Measurements from ENCODE around the gene PRLH.

DNA sequence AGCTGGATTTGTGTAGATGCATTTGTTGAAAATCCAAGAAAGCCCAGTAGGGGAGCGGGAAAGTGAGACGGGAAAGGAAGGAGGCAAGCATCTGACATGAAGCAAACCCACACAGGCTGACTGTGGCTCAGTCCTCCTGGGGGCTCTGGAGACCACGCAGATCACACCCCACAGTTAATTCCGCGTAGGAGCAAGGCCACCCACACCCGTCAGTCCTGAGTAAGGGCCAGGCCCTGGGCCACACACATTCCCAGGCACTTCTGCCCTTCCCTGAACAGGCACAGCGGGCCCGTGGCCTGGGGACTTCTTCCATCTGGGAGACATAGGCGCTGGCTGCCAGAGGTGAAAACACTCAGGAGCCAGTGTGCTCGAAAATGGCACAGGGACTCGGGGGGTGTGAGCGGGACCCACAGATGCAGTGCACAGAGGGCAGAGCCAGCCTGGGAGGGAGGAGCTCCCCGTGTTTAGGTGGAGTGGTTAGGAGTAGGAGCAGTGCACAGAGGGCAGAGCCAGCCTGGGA is 19.4 kb upstream of the PRLH start:
- TF ChIP-seq, protein P1, sequence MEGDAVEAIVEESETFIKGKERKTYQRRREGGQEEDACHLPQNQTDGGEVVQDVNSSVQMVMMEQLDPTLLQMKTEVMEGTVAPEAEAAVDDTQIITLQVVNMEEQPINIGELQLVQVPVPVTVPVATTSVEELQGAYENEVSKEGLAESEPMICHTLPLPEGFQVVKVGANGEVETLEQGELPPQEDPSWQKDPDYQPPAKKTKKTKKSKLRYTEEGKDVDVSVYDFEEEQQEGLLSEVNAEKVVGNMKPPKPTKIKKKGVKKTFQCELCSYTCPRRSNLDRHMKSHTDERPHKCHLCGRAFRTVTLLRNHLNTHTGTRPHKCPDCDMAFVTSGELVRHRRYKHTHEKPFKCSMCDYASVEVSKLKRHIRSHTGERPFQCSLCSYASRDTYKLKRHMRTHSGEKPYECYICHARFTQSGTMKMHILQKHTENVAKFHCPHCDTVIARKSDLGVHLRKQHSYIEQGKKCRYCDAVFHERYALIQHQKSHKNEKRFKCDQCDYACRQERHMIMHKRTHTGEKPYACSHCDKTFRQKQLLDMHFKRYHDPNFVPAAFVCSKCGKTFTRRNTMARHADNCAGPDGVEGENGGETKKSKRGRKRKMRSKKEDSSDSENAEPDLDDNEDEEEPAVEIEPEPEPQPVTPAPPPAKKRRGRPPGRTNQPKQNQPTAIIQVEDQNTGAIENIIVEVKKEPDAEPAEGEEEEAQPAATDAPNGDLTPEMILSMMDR (IDR thresholded peaks at IDR 0.05): no peak
- TF ChIP-seq POLR2A (IDR thresholded peaks at IDR 0.05): no peak
